Sigmoid colon (tissue), 7 donors: ENCODE measurements around the gene SHPK. TPM values are rescaled to one million over a fixed set of nuclear protein-coding genes. Genes with fewer than 3 reads are reported as not detected.

Source experiments
- DNase-seq: peaks from one replicate; pipeline ENCODE4 v3.0.0-alpha.2; 2019
- H3K27ac ChIP-seq, 4 donors: fragments of 200-600 bp; sonication (generic); one replicate each; pipeline ENCODE4 v1.5.1; 2016 to 2019; ENCODE audit warnings: mild to moderate bottlenecking in 1 of 4
- H3K27me3 ChIP-seq, 3 donors: fragments of 200-600 bp; sonication (generic); one replicate each; pipeline ENCODE4 v1.5.1; 2019; ENCODE audit warnings: mild to moderate bottlenecking in 1 of 3
- H3K36me3 ChIP-seq, 4 donors: fragments of 200-600 bp; sonication (generic); one replicate each; pipeline ENCODE4 v1.5.1; 2016 to 2019
- H3K4me1 ChIP-seq, 4 donors: fragments of 200-600 bp; sonication (generic); one replicate each; pipeline ENCODE4 v1.5.1; 2017 to 2019
- H3K4me3 ChIP-seq, 4 donors: fragments of 200-600 bp; sonication (generic); one replicate each; pipeline ENCODE4 v1.5.1; 2017 to 2019; ENCODE audit warnings: mild to moderate bottlenecking in 2 of 4, moderate library complexity in 1 of 4
- H3K9me3 ChIP-seq, 4 donors: fragments of 200-600 bp in 3 of 4; sonication (generic) in 3 of 4; one replicate each; pipeline versions ENCODE4 v1.5.1 to v1.6.1; 2013 to 2019
- CTCF ChIP-seq, 4 experiments: fragments of 450-650 bp in 3 of 4; fragments of 200-600 bp in 1 of 4; IDR thresholded peaks; one replicate each; pipeline ENCODE4 v1.5.1; 2016 to 2019; ENCODE audit warnings: antibody characterized with exemption in 4 of 4, mild to moderate bottlenecking in 3 of 4, moderate library complexity in 2 of 4
- EP300 ChIP-seq, 4 donors: sonication (generic); formaldehyde crosslinking; IDR thresholded peaks; one replicate each; pipeline ENCODE4 v1.6.1; 2017; ENCODE audit warnings: antibody characterized with exemption in 4 of 4
- POLR2A ChIP-seq, 2 donors: fragments of 450-650 bp; IDR thresholded peaks; one replicate each; pipeline ENCODE4 v1.6.1; 2016; ENCODE audit warnings: antibody characterized with exemption in 2 of 2, mild to moderate bottlenecking in 2 of 2, moderate library complexity in 2 of 2
- POLR2AphosphoS5 ChIP-seq, 4 donors: sonication (generic); formaldehyde crosslinking; IDR thresholded peaks; one replicate each; pipeline ENCODE4 v1.6.1; 2017; ENCODE audit warnings: antibody characterized with exemption in 4 of 4
- WGBS, 2 donors: extraction: QIAGEN DNeasy Blood & Tissue Kit; methylation state at CpG; one replicate each; pipeline ENCODE4 v1.1.7; 2013; 5-methylcytosine and 5-hydroxymethylcytosine counted together
- intact Hi-C: fragments of 100-400 bp; cut with DNase I; formaldehyde crosslinking; loops from one replicate; pipeline ENCODE4 v1.15.1; 2023
- polyA plus RNA-seq, 3 donors: library from polyadenylated mRNA; stranded (reverse); fragments of 200-250 nt; gene quantifications; one replicate each; pipeline ENCODE4 v1.2.3, GENCODE V29; 2013
- total RNA-seq, 4 donors: library from RNA; depleted of rRNA; stranded (reverse); fragments of >200 nt; gene quantifications; one replicate each; pipeline ENCODE4 v1.1.0, GENCODE V29; 2016
- donor health status: healthy with polysubstance abuse.
- donor health status: Bipolar disorder and iron deficiency.
- donor health status: healthy.

Gene SHPK
- total and polyA plus RNA-seq, 7 donors: 5.8 to 12.7 (median 7.8) TPM

GRCh38 chr17:3681565-3681964, 45.5 kb upstream of the SHPK start:
- Histone ChIP-seq H3K27ac (no peak overlapping the region), H3K9me3 (no peaks in the 10 kb centered on the region), H3K4me1 (no peaks in the 10 kb centered on the region), H3K4me3 (no peak overlapping the region), H3K36me3 (no peaks in the 10 kb centered on the region), H3K27me3 (peaks cover 3 to 47% (median 13%) of the 10 kb centered on the region in 3 donors)
- intact Hi-C loops: no loop called here
- WGBS, 2 donors: 78 to 81% methylated on average over 20 of the region's 20 CpGs
- DNase-seq: no peak
- no peak for TF ChIP-seq POLR2A (IDR thresholded peaks at IDR 0.05)
- no peak for TF ChIP-seq POLR2AphosphoS5 (IDR thresholded peaks at IDR 0.05)
- no peak for TF ChIP-seq CTCF (IDR thresholded peaks at IDR 0.05)
- no peak for TF ChIP-seq EP300 (IDR thresholded peaks at IDR 0.05)

GRCh38 chr17:3681057-3681456, 45.0 kb upstream of the SHPK start:
- Histone ChIP-seq H3K36me3 (no peaks in the 10 kb centered on the region), H3K27ac (no peak overlapping the region), H3K4me1 (no peaks in the 10 kb centered on the region), H3K4me3 (no peak overlapping the region), H3K27me3 (peaks cover 3 to 47% (median 13%) of the 10 kb centered on the region in 3 donors), H3K9me3 (no peaks in the 10 kb centered on the region)
- DNase-seq: no peak
- TF ChIP-seq CTCF (IDR thresholded peaks at IDR 0.05) (no peak), EP300 (IDR thresholded peaks at IDR 0.05) (no peak), POLR2AphosphoS5 (IDR thresholded peaks at IDR 0.05) (no peak), POLR2A (IDR thresholded peaks at IDR 0.05) (no peak)
- intact Hi-C loops: no loop called here
- 87 to 91% methylated on average over 12 of the region's 12 CpGs for WGBS, 2 donors

- DNase-seq: no peak
- Histone ChIP-seq H3K36me3 (no peaks in the 10 kb centered on the region), H3K27ac (no peak overlapping the region), H3K4me1 (no peaks in the 10 kb centered on the region), H3K9me3 (no peaks in the 10 kb centered on the region), H3K27me3 (peaks cover 3 to 38% (median 9%) of the 10 kb centered on the region in 3 donors), H3K4me3 (no peak overlapping the region)
- 31 to 55% methylated on average over 20 of the region's 20 CpGs for WGBS, 2 donors
- no peak for TF ChIP-seq EP300 (IDR thresholded peaks at IDR 0.05)
- no peak for TF ChIP-seq POLR2AphosphoS5 (IDR thresholded peaks at IDR 0.05)
- no peak for TF ChIP-seq POLR2A (IDR thresholded peaks at IDR 0.05)
- no peak for TF ChIP-seq CTCF (IDR thresholded peaks at IDR 0.05)
- intact Hi-C loops: no loop called here
These were observed 43.6 kb upstream of the SHPK start for GRCh38 chr17:3679531-3680126.

- TF ChIP-seq POLR2AphosphoS5 (IDR thresholded peaks at IDR 0.05) (no peak), EP300 (IDR thresholded peaks at IDR 0.05) (no peak)
- H3K27me3 ChIP-seq: peaks cover under 1 to 31% (median 3%) of the 10 kb centered on the region in 3 donors
- no peak for DNase-seq
- no peak overlapping the region for H3K4me3 ChIP-seq
- no peak overlapping the region for H3K27ac ChIP-seq
- WGBS, 2 donors: 89 to 90% methylated on average over 27 of the region's 27 CpGs
- intact Hi-C loops: no loop called here
- no peaks in the 10 kb centered on the region for H3K9me3 ChIP-seq
- no peaks in the 10 kb centered on the region for H3K36me3 ChIP-seq
- H3K4me1 ChIP-seq: no peaks in the 10 kb centered on the region
These were observed 42.9 kb upstream of the SHPK start for GRCh38 chr17:3678821-3679530.

GRCh38 chr17:3678095-3678820, 42.2 kb upstream of the SHPK start:
- Histone ChIP-seq H3K27ac (no peak overlapping the region), H3K4me1 (no peaks in the 10 kb centered on the region), H3K4me3 (no peak overlapping the region), H3K9me3 (no peaks in the 10 kb centered on the region), H3K27me3 (peaks cover 0 to 24% (median 0%) of the 10 kb centered on the region in 3 donors), H3K36me3 (no peaks in the 10 kb centered on the region)
- DNase-seq: no peak
- TF ChIP-seq POLR2AphosphoS5 (IDR thresholded peaks at IDR 0.05) (no peak), POLR2A (IDR thresholded peaks at IDR 0.05) (no peak), EP300 (IDR thresholded peaks at IDR 0.05) (no peak), CTCF (IDR thresholded peaks at IDR 0.05) (no peak)
- intact Hi-C loops: no loop called here
- 80 to 81% methylated on average over 16 of the region's 16 CpGs for WGBS, 2 donors
